Adrenal gland (tissue), 12 donors: Measurements from ENCODE around the gene TBC1D8B. TPM values are rescaled to one million over a fixed set of nuclear protein-coding genes. Genes with fewer than 3 reads are reported as not detected.

Experiments
- DNase-seq, 7 donors: peaks; one replicate each; pipeline ENCODE4 v3.0.0-alpha.2; 2019 to 2020
- H3K27ac ChIP-seq, 5 donors: fragments of 200-600 bp; sonication (generic) in 4 of 5; 1 replicate in 3 of 5; 2 replicates in 2 of 5; pipeline versions ENCODE4 v1.5.1 to v1.8.0; 2016 to 2020; ENCODE audit warnings: mild to moderate bottlenecking in 1 of 5
- H3K27me3 ChIP-seq: fragments of 200-600 bp; 2 replicates; pipeline ENCODE4 v1.8.0; 2021
- H3K36me3 ChIP-seq, 2 donors: fragments of 200-600 bp; replicated peaks in 1 of 2; 1 replicate in 1 of 2; 2 replicates in 1 of 2; pipeline versions ENCODE4 v1.5.1 to v1.8.0; 2018 to 2022
- H3K4me1 ChIP-seq, 2 donors: fragments of 200-600 bp; replicated peaks in 1 of 2; 1 replicate in 1 of 2; 2 replicates in 1 of 2; pipeline versions ENCODE4 v1.5.1 to v1.8.0; 2018 to 2021
- H3K4me3 ChIP-seq, 4 donors: fragments of 200-600 bp; sonication (generic) in 3 of 4; one replicate each; pipeline ENCODE4 v1.5.1; 2016 to 2018
- H3K9me3 ChIP-seq, 3 donors: fragments of 200-600 bp; sonication (generic) in 1 of 3; replicated peaks in 1 of 3; 1 replicate in 2 of 3; 2 replicates in 1 of 3; pipeline versions ENCODE4 v1.5.1 to v1.8.0; 2016 to 2021
- POLR2A ChIP-seq, 2 donors: fragments of 450-650 bp; IDR thresholded peaks; one replicate each; pipeline ENCODE4 v1.6.1; 2017; ENCODE audit warnings: antibody characterized with exemption in 2 of 2, mild to moderate bottlenecking in 2 of 2, moderate library complexity in 1 of 2
- WGBS, 4 donors: extraction: QIAGEN DNeasy Blood & Tissue Kit in 2 of 4; methylation state at CpG; one replicate each; pipeline versions ENCODE4 v1.1.5 to v1.1.7; 2013 to 2017; 5-methylcytosine and 5-hydroxymethylcytosine counted together
- intact Hi-C, 2 donors: fragments of 100-400 bp; cut with DNase I; formaldehyde crosslinking; loops; one replicate each; pipeline versions ENCODE4 v1.14.1 to v1.15.0; 2022 to 2023
- polyA plus RNA-seq, 3 donors: library from polyadenylated mRNA; stranded (reverse); fragments of 200-250 nt in 2 of 3; fragments of 350-450 nt in 1 of 3; fragmentation: Illumina TruSeq in 1 of 3; extraction: RNeasy Lipid Tissue Mini Kit (QIAGEN cat#74804) in 1 of 3; gene quantifications; one replicate each; pipeline ENCODE4 v1.2.3, GENCODE V29; 2013 to 2014
- total RNA-seq, 9 donors: library from RNA; depleted of rRNA in 4 of 9; stranded (reverse); fragments of >200 nt in 4 of 9; fragments of 120-200 nt in 1 of 9; fragmentation: NEBNext Ultra II Directional in 1 of 9; extraction: Animal tissue kit (Norgen Biotek cat#: 25700) in 1 of 9; gene quantifications; one replicate each; pipeline versions ENCODE4 v1.1.0 to v1.2.4, GENCODE V29; 2013 to 2023
- TF ChIP-seq, protein P1 (sequence below), 6 experiments: fragments of 450-650 bp in 4 of 6; fragments of 200-600 bp in 2 of 6; sonication (generic) in 1 of 6; IDR thresholded peaks; 1 replicate in 5 of 6; 2 replicates in 1 of 6; pipeline versions ENCODE4 v1.5.1 to v1.8.0; 2016 to 2021; ENCODE audit warnings: antibody characterized with exemption in 6 of 6, mild to moderate bottlenecking in 2 of 6, moderate library complexity in 1 of 6
- donor health status: healthy with polysubstance abuse.
- donor health status: Bipolar disorder and iron deficiency.
- donor health status: DM: yes; HTN: yes; CAD: no.
- donor health status: DM: no; HTN: no; CAD: no.
- donor health status: DM: no; HTN: no; CAD: no.
- donor health status: DM: yes; HTN: yes; CAD: no.

Gene TBC1D8B
- total and polyA plus RNA-seq, 12 donors, result 12.0 to 61.8 (median 25.1) TPM

DNA sequence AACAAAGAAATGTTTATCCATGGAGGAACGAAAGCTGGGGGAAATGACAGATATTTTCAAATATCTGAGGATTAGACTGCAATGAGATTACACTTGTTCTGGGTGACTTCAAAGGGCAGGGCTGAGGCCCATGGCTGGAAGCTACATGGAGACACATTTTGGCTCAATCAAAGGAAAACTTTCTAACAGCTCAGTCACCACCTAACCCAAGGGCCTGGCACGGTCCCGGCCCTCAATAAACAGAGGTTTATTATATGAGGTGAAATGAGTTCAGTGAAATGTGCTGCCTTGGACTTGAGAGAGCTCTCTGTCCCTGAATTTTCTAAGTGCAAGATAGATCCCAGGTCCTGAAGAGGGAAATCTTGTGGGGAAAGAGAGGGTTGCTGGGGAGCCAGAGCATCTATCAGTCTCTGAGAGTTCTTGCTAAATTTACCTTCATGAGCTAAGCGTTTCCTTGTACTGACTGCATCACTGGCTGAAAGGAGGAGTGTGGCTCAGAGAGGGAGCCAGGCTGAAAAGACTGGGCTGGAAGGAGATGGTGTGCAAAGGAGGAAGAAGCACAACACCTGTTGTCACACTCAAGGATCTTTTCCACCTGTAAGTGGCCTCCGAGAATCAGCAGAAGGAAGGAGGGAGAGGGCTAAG is 102.7 kb downstream of the TBC1D8B start:
- Histone ChIP-seq H3K27me3 (peaks cover 9% of the 10 kb centered on the region), H3K4me3 (no peak overlapping the region), H3K27ac (no peak overlapping the region), H3K36me3 (no peaks in the 10 kb centered on the region), H3K4me1 (no peaks in the 10 kb centered on the region), H3K9me3 (no peaks in the 10 kb centered on the region)
- TF ChIP-seq, protein P1, sequence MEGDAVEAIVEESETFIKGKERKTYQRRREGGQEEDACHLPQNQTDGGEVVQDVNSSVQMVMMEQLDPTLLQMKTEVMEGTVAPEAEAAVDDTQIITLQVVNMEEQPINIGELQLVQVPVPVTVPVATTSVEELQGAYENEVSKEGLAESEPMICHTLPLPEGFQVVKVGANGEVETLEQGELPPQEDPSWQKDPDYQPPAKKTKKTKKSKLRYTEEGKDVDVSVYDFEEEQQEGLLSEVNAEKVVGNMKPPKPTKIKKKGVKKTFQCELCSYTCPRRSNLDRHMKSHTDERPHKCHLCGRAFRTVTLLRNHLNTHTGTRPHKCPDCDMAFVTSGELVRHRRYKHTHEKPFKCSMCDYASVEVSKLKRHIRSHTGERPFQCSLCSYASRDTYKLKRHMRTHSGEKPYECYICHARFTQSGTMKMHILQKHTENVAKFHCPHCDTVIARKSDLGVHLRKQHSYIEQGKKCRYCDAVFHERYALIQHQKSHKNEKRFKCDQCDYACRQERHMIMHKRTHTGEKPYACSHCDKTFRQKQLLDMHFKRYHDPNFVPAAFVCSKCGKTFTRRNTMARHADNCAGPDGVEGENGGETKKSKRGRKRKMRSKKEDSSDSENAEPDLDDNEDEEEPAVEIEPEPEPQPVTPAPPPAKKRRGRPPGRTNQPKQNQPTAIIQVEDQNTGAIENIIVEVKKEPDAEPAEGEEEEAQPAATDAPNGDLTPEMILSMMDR (IDR thresholded peaks at IDR 0.05), result no peak
- TF ChIP-seq POLR2A (IDR thresholded peaks at IDR 0.05), result no peak
- DNase-seq, result no peak
- intact Hi-C loops, result no loop called here
- WGBS, 4 donors, result 66 to 84% (median 81%) methylated on average over 5 of the region's 5 CpGs

DNA sequence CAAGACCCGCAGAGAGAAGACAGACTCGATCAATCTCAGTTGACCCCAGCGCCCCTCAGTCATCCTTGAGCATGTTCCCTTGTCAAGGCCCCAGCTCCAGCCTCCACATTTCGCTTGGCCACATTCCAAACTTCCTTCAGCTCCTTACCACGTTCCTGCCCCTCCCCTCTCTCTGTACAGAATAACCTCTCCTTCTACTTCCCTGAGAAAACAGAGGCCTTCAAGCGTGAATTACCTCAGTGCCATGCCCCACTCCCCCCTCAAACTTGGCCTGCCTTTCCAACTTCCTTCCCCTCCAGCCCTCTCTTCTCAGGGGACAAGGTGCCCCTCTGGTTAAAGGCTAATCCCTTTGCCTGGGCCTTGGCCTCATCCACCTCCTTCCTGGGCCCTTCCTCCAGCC is 103.9 kb downstream of the TBC1D8B start:
- H3K27me3 ChIP-seq, result peaks cover 9% of the 10 kb centered on the region
- TF ChIP-seq, protein P1 (IDR thresholded peaks at IDR 0.05), result no peak
- no peak for TF ChIP-seq POLR2A (IDR thresholded peaks at IDR 0.05)
- H3K27ac ChIP-seq, result no peak overlapping the region
- H3K4me3 ChIP-seq, result no peak overlapping the region
- no peaks in the 10 kb centered on the region for H3K36me3 ChIP-seq
- H3K4me1 ChIP-seq, result no peaks in the 10 kb centered on the region
- intact Hi-C loops, result no loop called here
- DNase-seq, result no peak
- WGBS, 4 donors, result 30 to 55% (median 42%) methylated on average over 6 of the region's 6 CpGs
- H3K9me3 ChIP-seq, result no peaks in the 10 kb centered on the region

DNA sequence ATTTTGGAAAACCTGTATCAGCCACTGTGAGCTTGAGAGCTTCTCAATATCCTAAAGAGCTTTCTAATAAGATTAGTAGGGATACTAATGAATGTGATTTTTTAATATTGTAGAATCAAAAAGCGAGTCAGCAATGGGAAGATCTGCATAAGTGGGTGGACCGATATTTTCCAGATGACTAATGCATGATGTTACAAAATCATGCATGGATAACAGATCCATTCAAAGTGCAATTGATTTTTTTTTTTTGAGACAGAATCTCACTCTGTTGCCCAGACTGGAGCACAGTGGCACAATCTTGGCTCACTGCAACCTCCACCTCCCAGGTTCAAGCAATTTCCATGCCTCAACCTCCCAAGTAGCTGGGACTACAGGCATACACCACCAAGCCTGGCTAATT is 110.4 kb downstream of the TBC1D8B start:
- Histone ChIP-seq H3K36me3 (no peaks in the 10 kb centered on the region), H3K9me3 (no peaks in the 10 kb centered on the region), H3K4me3 (no peak overlapping the region), H3K4me1 (no peaks in the 10 kb centered on the region), H3K27ac (no peak overlapping the region), H3K27me3 (peaks cover 15% of the 10 kb centered on the region)
- 44 to 54% (median 49%) methylated on average over 2 of the region's 2 CpGs for WGBS, 4 donors
- TF ChIP-seq POLR2A (IDR thresholded peaks at IDR 0.05), result no peak
- TF ChIP-seq, protein P1 (IDR thresholded peaks at IDR 0.05), result no peak
- intact Hi-C loops, result no loop called here
- DNase-seq, result no peak

DNA sequence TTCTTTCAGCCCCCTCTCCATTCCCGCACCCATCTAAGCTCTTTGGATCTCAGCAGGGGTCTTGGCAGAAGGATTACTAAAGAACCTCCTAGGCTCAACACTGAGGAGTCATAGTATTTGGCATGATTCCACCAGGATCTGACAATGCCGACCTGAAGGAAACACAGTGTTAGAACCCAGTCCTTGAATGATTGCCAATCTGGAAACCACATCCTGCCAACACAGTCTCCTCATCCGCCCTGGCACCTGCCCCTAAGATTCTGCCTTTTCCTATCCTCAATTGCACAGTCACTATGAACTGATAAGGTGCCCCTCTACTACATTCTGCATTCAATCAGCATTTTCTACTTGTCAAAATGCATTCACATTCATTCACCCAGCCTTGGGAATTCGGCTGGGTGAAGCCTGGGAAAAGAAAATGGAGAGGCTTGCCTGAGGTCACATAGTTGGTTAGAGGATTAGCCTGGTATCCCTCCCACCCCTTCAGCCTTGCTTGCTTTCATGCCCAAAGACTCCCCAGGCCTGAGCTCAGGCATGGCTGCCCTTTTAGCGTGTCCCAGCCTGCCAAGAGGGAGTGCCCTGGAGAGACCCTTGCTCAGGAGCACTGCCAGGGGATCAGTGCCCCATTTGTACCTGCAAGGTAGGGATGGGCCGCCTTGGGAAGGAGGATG is 115.5 kb downstream of the TBC1D8B start:
- intact Hi-C loops, result no loop called here
- Histone ChIP-seq H3K36me3 (no peaks in the 10 kb centered on the region), H3K4me1 (no peaks in the 10 kb centered on the region), H3K27ac (peak overlapping the region in 1 of 5 donors; percentile 57), H3K27me3 (peaks cover 9% of the 10 kb centered on the region), H3K9me3 (no peaks in the 10 kb centered on the region), H3K4me3 (no peak overlapping the region)
- peak in 6 of 7 donors; percentile 53 to 74 (median 58) for DNase-seq
- WGBS, 4 donors, result 33 to 43% (median 38%) methylated on average over 4 to 6 of the region's 6 CpGs
- TF ChIP-seq, protein P1 (IDR thresholded peaks at IDR 0.05), result no peak
- TF ChIP-seq POLR2A (IDR thresholded peaks at IDR 0.05), result no peak
